Gastrocnemius medialis (tissue), 4 donors: ENCODE data around the gene ADRA2C. TPM values are rescaled to one million over a fixed set of nuclear protein-coding genes. Genes with fewer than 3 reads are reported as not detected.

Experiments
- ATAC-seq, 2 donors: fragments of 150-250 bp; one replicate each; pipeline ENCODE4 v1.9.1; 2016
- DNase-seq, 2 donors: peaks; one replicate each; pipeline ENCODE4 v3.0.0-alpha.2; 2019
- H3K27ac ChIP-seq, 4 donors: fragments of 200-600 bp; sonication (generic); 1 replicate in 1 of 4; 2 replicates in 3 of 4; pipeline ENCODE4 v1.5.1; 2016 to 2018; ENCODE audit warnings: mild to moderate bottlenecking in 2 of 4, moderate library complexity in 1 of 4
- H3K27me3 ChIP-seq, 3 donors: fragments of 200-600 bp; sonication (generic) in 2 of 3; 1 replicate in 1 of 3; 2 replicates in 2 of 3; pipeline versions ENCODE4 v1.5.1 to v1.6.0; 2016 to 2019; ENCODE audit warnings: mild to moderate bottlenecking in 1 of 3, moderate library complexity in 1 of 3
- H3K36me3 ChIP-seq, 2 donors: fragments of 200-600 bp; sonication (generic) in 1 of 2; one replicate each; pipeline ENCODE4 v1.5.1; 2017 to 2018
- H3K4me1 ChIP-seq, 2 donors: fragments of 200-600 bp; sonication (generic) in 1 of 2; one replicate each; pipeline ENCODE4 v1.5.1; 2016 to 2017; ENCODE audit warnings: mild to moderate bottlenecking in 2 of 2
- H3K4me3 ChIP-seq, 4 donors: fragments of 200-600 bp; sonication (generic) in 3 of 4; 1 replicate in 1 of 4; 2 replicates in 3 of 4; pipeline ENCODE4 v1.5.1; 2016 to 2019; ENCODE audit warnings: mild to moderate bottlenecking in 2 of 4
- H3K9me3 ChIP-seq, 3 donors: fragments of 200-600 bp; sonication (generic) in 2 of 3; 1 replicate in 1 of 3; 2 replicates in 2 of 3; pipeline ENCODE4 v1.5.1; 2016 to 2019
- POLR2A ChIP-seq, 2 donors: fragments of 450-650 bp; IDR thresholded peaks; one replicate each; pipeline ENCODE4 v1.6.1; 2017; ENCODE audit warnings: antibody characterized with exemption in 2 of 2, mild to moderate bottlenecking in 2 of 2, moderate library complexity in 2 of 2
- in situ Hi-C, 4 donors: fragments of 200-750 bp; cut with MboI; loops; one replicate each; pipeline versions ENCODE4 v1.15.0 to v1.8.0; 2017; ENCODE audit warnings: low sequenced_read_pairs in 4 of 4
- intact Hi-C: fragments of 100-400 bp; cut with DNase I; formaldehyde crosslinking; loops from one replicate; pipeline ENCODE4 v1.15.1; 2023; ENCODE audit warnings: low total_unique reads
- total RNA-seq, 4 donors: library from RNA; depleted of rRNA; stranded (reverse); fragments of >200 nt; gene quantifications; one replicate each; pipeline versions ENCODE4 v1.1.0 to v1.2.3, GENCODE V29; 2016
- TF ChIP-seq, protein P1 (sequence below), 5 experiments: fragments of 450-650 bp in 3 of 5; fragments of 200-600 bp in 2 of 5; sonication (generic) in 2 of 5; IDR thresholded peaks in 4 of 5; conservative IDR thresholded peaks in 1 of 5; 1 replicate in 4 of 5; 2 replicates in 1 of 5; pipeline ENCODE4 v1.5.1; 2016 to 2019; ENCODE audit warnings: antibody characterized with exemption in 5 of 5, mild to moderate bottlenecking in 3 of 5, moderate library complexity in 3 of 5

Gene ADRA2C
- total RNA-seq, 4 donors from 2014 or later = 2.5 to 7.9 (median 4.8) TPM

DNA sequence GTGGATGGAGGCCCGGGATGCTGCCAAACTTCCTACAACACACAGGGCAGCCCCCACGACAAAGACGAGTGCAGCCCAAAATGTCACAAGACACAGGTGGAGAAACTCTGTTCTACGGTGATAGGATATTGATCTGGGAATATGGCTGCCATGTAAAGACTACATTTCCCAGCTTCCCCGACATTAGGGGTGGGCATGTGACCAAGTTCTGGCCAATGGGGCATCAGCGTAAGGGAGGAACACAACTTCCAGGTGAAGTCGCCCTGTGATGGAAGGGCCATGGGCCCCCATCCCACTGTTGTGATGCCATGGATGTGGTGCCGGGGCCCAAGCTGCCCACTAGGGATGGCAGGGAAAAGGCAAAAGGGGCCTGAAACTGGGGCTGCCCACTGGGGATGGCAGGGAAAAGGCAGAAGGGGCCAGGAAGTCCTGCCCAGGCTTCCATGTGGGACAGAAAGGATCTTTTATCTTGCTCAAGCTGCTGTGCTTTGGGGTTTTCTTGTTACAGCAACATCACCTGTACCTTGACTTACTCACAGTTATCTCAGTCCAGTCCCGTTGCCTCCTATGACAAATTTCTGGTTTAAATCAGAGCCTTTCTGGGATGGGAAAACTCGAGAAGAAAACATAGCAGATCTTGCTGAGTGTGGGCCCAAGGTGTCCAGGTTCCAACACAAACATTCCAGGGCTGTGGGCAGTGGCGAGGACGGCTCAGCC, 9.7 kb upstream of the ADRA2C start:
- Histone ChIP-seq H3K27me3 (peaks cover 0 to 15% (median 9%) of the 10 kb centered on the region in 3 donors), H3K36me3 (no peaks in the 10 kb centered on the region), H3K9me3 (no peaks in the 10 kb centered on the region), H3K27ac (no peak overlapping the region), H3K4me1 (no peaks in the 10 kb centered on the region), H3K4me3 (no peak overlapping the region)
- in situ Hi-C loops (no loop called here), intact Hi-C loops (no loop called here)
- ATAC-seq (no peak), DNase-seq (no peak)
- TF ChIP-seq, protein P1, sequence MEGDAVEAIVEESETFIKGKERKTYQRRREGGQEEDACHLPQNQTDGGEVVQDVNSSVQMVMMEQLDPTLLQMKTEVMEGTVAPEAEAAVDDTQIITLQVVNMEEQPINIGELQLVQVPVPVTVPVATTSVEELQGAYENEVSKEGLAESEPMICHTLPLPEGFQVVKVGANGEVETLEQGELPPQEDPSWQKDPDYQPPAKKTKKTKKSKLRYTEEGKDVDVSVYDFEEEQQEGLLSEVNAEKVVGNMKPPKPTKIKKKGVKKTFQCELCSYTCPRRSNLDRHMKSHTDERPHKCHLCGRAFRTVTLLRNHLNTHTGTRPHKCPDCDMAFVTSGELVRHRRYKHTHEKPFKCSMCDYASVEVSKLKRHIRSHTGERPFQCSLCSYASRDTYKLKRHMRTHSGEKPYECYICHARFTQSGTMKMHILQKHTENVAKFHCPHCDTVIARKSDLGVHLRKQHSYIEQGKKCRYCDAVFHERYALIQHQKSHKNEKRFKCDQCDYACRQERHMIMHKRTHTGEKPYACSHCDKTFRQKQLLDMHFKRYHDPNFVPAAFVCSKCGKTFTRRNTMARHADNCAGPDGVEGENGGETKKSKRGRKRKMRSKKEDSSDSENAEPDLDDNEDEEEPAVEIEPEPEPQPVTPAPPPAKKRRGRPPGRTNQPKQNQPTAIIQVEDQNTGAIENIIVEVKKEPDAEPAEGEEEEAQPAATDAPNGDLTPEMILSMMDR (IDR thresholded peaks at IDR 0.05 in 4 of 5, conservative IDR thresholded peaks at IDR 0.05 in 1 of 5) = no peak
- no peak for TF ChIP-seq POLR2A (IDR thresholded peaks at IDR 0.05)

DNA sequence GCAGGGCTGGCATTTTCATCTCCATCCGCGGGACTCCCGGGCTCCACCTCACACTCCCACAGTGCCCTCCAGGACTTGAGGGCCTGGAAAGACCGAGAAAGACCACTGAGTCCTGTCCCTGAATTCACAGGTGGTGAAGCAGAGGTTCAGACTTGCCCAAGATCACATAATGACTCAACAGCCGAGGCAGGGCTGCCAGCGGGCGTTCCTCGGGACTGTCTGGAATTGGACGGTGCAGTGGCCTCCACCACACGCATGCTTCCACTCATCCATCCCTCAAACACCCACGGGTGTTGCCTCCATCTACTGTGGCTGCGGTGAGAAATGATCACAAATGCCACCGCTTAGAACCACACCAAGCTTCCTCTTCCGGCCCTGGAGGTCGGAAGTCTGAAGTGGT, 6.9 kb upstream of the ADRA2C start:
- Histone ChIP-seq H3K27ac (no peak overlapping the region), H3K4me3 (no peak overlapping the region), H3K9me3 (no peaks in the 10 kb centered on the region), H3K36me3 (no peaks in the 10 kb centered on the region), H3K27me3 (peaks cover 0 to 2% (median 0%) of the 10 kb centered on the region in 3 donors), H3K4me1 (no peaks in the 10 kb centered on the region)
- DNase-seq (no peak), ATAC-seq (no peak)
- in situ Hi-C loops (no loop called here), intact Hi-C loops (no loop called here)
- TF ChIP-seq, protein P1 (IDR thresholded peaks at IDR 0.05 in 4 of 5, conservative IDR thresholded peaks at IDR 0.05 in 1 of 5) = no peak
- no peak for TF ChIP-seq POLR2A (IDR thresholded peaks at IDR 0.05)

DNA sequence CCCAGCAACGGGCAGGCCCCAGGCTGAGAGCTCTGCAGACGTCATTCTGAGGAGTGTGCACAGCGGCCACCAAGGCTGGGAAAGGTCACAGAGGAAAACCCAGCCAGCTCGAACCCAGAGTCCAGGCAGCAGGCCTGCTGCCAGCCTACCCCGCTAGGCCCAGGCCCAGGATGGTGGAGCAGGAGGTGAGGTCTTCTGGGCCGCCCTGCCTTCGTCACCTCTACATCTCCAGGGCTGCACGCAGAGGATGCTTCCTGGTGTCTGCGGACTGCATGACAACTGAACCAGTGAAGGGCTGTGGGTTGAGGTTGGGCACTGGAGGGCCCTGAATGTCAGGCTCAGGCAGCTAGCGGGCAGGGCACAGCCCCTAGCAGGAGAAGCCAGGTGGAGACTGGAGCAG, 5.8 kb upstream of the ADRA2C start:
- Histone ChIP-seq H3K27me3 (no peaks in the 10 kb centered on the region), H3K9me3 (no peaks in the 10 kb centered on the region), H3K4me1 (peaks cover 0 to 3% of the 10 kb centered on the region in 2 donors), H3K27ac (no peak overlapping the region), H3K4me3 (no peak overlapping the region), H3K36me3 (no peaks in the 10 kb centered on the region)
- in situ Hi-C loops = no loop called here
- no peak for DNase-seq
- TF ChIP-seq, protein P1 (IDR thresholded peaks at IDR 0.05 in 4 of 5, conservative IDR thresholded peaks at IDR 0.05 in 1 of 5) = no peak
- no peak for TF ChIP-seq POLR2A (IDR thresholded peaks at IDR 0.05)
- ATAC-seq = no peak
- intact Hi-C loops = no loop called here

DNA sequence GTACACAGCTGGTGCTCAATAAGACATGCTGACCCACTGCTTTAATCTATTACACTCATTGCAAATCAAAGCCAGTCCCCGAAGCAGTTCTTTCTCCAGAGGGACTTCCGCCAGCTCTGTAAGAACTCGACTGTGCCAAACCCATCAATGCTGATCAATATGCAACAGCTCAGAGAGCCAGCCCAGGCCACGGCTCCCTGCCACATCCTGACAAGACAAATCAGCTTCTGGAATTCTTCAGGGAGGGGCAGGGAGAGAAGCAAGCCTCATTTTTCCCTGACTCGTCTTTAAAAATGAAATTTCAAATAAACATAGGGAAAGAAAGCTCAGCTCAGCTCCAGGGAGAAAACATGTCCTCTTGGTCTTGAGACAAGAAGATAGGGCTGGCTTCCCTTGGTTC, 5.3 kb upstream of the ADRA2C start:
- H3K9me3 ChIP-seq = no peaks in the 10 kb centered on the region
- no peaks in the 10 kb centered on the region for H3K36me3 ChIP-seq
- DNase-seq = no peak
- ATAC-seq = no peak
- in situ Hi-C loops = no loop called here
- no peak for TF ChIP-seq POLR2A (IDR thresholded peaks at IDR 0.05)
- TF ChIP-seq, protein P1 (IDR thresholded peaks at IDR 0.05 in 4 of 5, conservative IDR thresholded peaks at IDR 0.05 in 1 of 5) = no peak
- no peak overlapping the region for H3K27ac ChIP-seq
- intact Hi-C loops = no loop called here
- H3K4me3 ChIP-seq = no peak overlapping the region
- no peaks in the 10 kb centered on the region for H3K27me3 ChIP-seq
- H3K4me1 ChIP-seq = peaks cover 0 to 3% of the 10 kb centered on the region in 2 donors
